Heart left ventricle (tissue), 16 donors: ENCODE results near the gene CDC42SE2. TPM values are rescaled to one million over a fixed set of nuclear protein-coding genes. Genes with fewer than 3 reads are reported as not detected.
A peak's percentile ranks its signal among the peaks of the same experiment; 100 is the strongest.

Experiments
- ATAC-seq, 4 donors: fragments of 200-7000 bp; cut with Tn5 transposase; one replicate each; pipeline ENCODE4 v1.9.1; 2020 to 2022; ENCODE audit warnings: moderate library complexity in 4 of 4, mild to moderate bottlenecking in 3 of 4, moderate number of reproducible peaks in 1 of 4
- DNase-seq, 5 donors: peaks; one replicate each; pipeline ENCODE4 v3.0.0-alpha.2; 2020
- H3K27ac ChIP-seq, 12 donors: fragments of 200-600 bp; sonication (generic) in 4 of 12; one replicate each; pipeline versions ENCODE4 v1.5.0 to v1.8.0; 2016 to 2022; ENCODE audit warnings: mild to moderate bottlenecking in 2 of 12
- H3K27me3 ChIP-seq, 9 donors: fragments of 200-600 bp; sonication (generic) in 2 of 9; one replicate each; pipeline versions ENCODE4 v1.5.1 to v1.8.0; 2016 to 2022; ENCODE audit warnings: mild to moderate bottlenecking in 3 of 9
- H3K36me3 ChIP-seq, 9 donors: fragments of 200-600 bp; sonication (generic) in 2 of 9; one replicate each; pipeline versions ENCODE4 v1.5.0 to v1.8.0; 2018 to 2022; ENCODE audit warnings: mild to moderate bottlenecking in 2 of 9
- H3K4me1 ChIP-seq, 12 donors: fragments of 200-600 bp; sonication (generic) in 4 of 12; one replicate each; pipeline versions ENCODE4 v1.5.0 to v1.8.0; 2016 to 2022; ENCODE audit warnings: mild to moderate bottlenecking in 3 of 12
- H3K4me3 ChIP-seq, 12 donors: fragments of 200-600 bp; sonication (generic) in 4 of 12; one replicate each; pipeline versions ENCODE4 v1.5.0 to v1.8.0; 2017 to 2022; ENCODE audit warnings: mild to moderate bottlenecking in 9 of 12, moderate library complexity in 4 of 12
- H3K9me3 ChIP-seq, 12 donors: fragments of 200-600 bp; sonication (generic) in 4 of 12; one replicate each; pipeline versions ENCODE4 v1.5.0 to v1.8.0; 2016 to 2022; ENCODE audit warnings: mild to moderate bottlenecking in 1 of 12
- POLR2A ChIP-seq, 2 donors: fragments of 450-650 bp; IDR thresholded peaks; one replicate each; pipeline ENCODE4 v1.6.1; 2017; ENCODE audit warnings: antibody characterized with exemption in 2 of 2, mild to moderate bottlenecking in 2 of 2, moderate library complexity in 2 of 2
- WGBS, 4 donors: extraction: QIAGEN DNeasy Blood & Tissue Kit in 2 of 4; methylation state at CpG; one replicate each; pipeline versions ENCODE4 v1.1.5 to v1.1.7; 2013 to 2018; 5-methylcytosine and 5-hydroxymethylcytosine counted together
- intact Hi-C, 10 donors: fragments of 100-400 bp; cut with DNase I; formaldehyde crosslinking; loops; one replicate each; pipeline versions ENCODE4 v1.11.1 to v1.14.2; 2022
- polyA plus RNA-seq, 2 donors: library from polyadenylated mRNA; stranded (reverse); fragments of 200-250 nt; gene quantifications; one replicate each; pipeline ENCODE4 v1.2.3, GENCODE V29; 2013
- total RNA-seq, 9 donors: library from RNA; depleted of rRNA in 2 of 9; stranded (reverse); fragments of >200 nt in 2 of 9; fragmentation: NEBNext Ultra II Directional in 3 of 9; extraction: Animal tissue kit (Norgen Biotek cat#: 25700) in 3 of 9; gene quantifications; one replicate each; pipeline versions ENCODE4 v1.1.0 to v1.2.4, GENCODE V29; 2016 to 2023
- TF ChIP-seq, protein P1 (sequence below), 12 donors: fragments of 200-600 bp; sonication (generic) in 4 of 12; IDR thresholded peaks; one replicate each; pipeline versions ENCODE4 v1.5.0 to v1.8.0; 2018 to 2022; ENCODE audit warnings: antibody characterized with exemption in 12 of 12, mild to moderate bottlenecking in 5 of 12
- donor health status: ischemic (EF 13 %, LVEDD 7.1; RV severe dilation, severe dysfunction).
- donor health status: healthy with polysubstance abuse.
- donor health status: DM: no; HTN: yes; CAD: no.
- donor health status: DM: no; HTN: no; CAD: no.
- donor health status: ischemic (EF 25% LVEDD 6.9; RV normal size, moderate dysfunction).
- donor health status: ischemic (EF 25% LVEDD 5.7; RV mildly dilated, moderate dysfunction).
- donor health status: healthy.
- donor health status: DM: yes; HTN: yes; CAD: no.
- donor health status: ischemic (EF 35%, LVEDD 5.7; RV mildly dilated, moderate dysfunction).
- donor health status: nonischemic (EF 11% LVEDD 7.7; RV severe dilation, severe dysfunction).
- donor health status: DM: yes; HTN: yes; CAD: no.
- donor health status: PGD.
- donor health status: ischemic (EF 29% LVEDD 5.4; RV normal size, mild dysfunction).
- donor health status: nonischemic (EF 23%, LVEDD 6.1; RV moderate dilation, normal function).

Gene CDC42SE2
- total and polyA plus RNA-seq, 11 donors: 4.8 to 29.2 (median 12.4) TPM

DNA sequence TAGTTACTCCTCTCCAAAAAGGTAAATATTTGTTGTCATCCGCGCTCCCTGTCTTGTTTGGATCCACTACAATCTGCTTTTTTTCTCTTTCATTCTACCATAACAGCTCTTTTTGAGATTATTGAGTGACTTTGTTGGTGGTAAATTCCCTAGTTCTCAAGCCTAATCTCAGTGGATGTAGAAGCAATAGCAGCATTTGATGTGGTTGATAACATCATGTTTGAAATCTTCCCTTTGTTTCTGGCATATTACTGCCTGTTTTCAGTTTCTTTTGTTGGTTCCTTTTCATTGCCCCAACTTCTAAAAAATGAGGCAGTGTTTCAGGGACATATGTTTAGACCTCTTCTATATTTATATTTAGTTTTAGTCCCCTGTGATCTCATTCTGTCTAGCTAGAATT, 8.9 kb downstream of the CDC42SE2 start:
- Histone ChIP-seq H3K9me3 (no peaks in the 10 kb centered on the region), H3K4me1 (peaks cover 0 to 88% (median 0%) of the 10 kb centered on the region in 12 donors), H3K4me3 (peak overlapping the region in 1 of 12 donors; percentile 6), H3K27ac (peak overlapping the region in 1 of 12 donors; percentile 58), H3K36me3 (no peaks in the 10 kb centered on the region), H3K27me3 (no peaks in the 10 kb centered on the region)
- intact Hi-C loops: loop anchor here in 1 of 10 donors (10.0 kb wide), 1 partner anchor 132 kb away; no protein-coding TSS in a partner anchor
- WGBS, 4 donors: 94 to 98% (median 96%) methylated on average over 2 of the region's 2 CpGs
- TF ChIP-seq, protein P1, sequence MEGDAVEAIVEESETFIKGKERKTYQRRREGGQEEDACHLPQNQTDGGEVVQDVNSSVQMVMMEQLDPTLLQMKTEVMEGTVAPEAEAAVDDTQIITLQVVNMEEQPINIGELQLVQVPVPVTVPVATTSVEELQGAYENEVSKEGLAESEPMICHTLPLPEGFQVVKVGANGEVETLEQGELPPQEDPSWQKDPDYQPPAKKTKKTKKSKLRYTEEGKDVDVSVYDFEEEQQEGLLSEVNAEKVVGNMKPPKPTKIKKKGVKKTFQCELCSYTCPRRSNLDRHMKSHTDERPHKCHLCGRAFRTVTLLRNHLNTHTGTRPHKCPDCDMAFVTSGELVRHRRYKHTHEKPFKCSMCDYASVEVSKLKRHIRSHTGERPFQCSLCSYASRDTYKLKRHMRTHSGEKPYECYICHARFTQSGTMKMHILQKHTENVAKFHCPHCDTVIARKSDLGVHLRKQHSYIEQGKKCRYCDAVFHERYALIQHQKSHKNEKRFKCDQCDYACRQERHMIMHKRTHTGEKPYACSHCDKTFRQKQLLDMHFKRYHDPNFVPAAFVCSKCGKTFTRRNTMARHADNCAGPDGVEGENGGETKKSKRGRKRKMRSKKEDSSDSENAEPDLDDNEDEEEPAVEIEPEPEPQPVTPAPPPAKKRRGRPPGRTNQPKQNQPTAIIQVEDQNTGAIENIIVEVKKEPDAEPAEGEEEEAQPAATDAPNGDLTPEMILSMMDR (IDR thresholded peaks at IDR 0.05): no peak
- TF ChIP-seq POLR2A (IDR thresholded peaks at IDR 0.05): no peak
- ATAC-seq (no peak), DNase-seq (no peak)

DNA sequence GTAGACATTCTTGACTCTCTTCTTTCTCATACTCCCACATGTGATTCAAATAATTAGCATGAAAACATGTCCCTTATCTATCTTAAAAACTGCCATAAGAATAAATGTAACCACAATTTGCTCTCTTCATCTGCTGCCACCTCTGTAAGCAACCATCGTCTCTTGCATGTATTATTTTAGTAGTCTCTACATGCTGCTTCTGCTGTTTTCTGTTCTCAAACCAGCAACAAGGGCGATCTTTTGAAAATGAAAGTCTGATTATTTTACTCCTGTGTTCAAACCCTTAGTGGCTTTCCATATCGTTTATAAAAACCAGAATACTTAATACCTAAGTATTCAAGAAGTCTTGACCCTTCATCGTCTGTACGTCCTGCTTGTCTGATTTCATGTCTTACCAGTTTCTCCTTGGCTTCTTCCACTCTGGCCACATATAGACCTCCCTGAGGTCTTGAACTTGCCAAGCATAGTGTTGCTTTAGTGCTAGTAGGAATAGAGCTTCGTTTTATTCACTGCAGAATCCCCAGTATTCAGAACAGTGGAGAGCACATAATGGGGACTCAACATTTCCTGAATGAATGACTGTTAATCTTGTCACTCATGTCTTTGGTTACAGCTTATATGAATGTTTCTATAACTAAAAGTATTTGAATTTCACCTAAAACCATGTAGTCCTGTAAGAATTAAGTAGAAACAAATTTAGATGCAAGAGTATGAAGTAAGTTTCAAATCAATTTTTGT, 10.6 kb downstream of the CDC42SE2 start:
- no peaks in the 10 kb centered on the region for H3K27me3 ChIP-seq
- no peaks in the 10 kb centered on the region for H3K36me3 ChIP-seq
- intact Hi-C loops: loop anchor here in 1 of 10 donors (10.0 kb wide), 1 partner anchor 130 kb away; no protein-coding TSS in a partner anchor
- no peaks in the 10 kb centered on the region for H3K9me3 ChIP-seq
- DNase-seq: no peak
- peak overlapping the region in 1 of 12 donors; percentile 34 for H3K27ac ChIP-seq
- H3K4me3 ChIP-seq: peak overlapping the region in 1 of 12 donors; percentile 1
- no peak for TF ChIP-seq POLR2A (IDR thresholded peaks at IDR 0.05)
- TF ChIP-seq, protein P1 (IDR thresholded peaks at IDR 0.05): no peak
- ATAC-seq: no peak
- peaks cover 0 to 84% (median under 1%) of the 10 kb centered on the region in 12 donors for H3K4me1 ChIP-seq
- WGBS, 4 donors: 85 to 89% (median 87%) methylated on average over 6 of the region's 6 CpGs

DNA sequence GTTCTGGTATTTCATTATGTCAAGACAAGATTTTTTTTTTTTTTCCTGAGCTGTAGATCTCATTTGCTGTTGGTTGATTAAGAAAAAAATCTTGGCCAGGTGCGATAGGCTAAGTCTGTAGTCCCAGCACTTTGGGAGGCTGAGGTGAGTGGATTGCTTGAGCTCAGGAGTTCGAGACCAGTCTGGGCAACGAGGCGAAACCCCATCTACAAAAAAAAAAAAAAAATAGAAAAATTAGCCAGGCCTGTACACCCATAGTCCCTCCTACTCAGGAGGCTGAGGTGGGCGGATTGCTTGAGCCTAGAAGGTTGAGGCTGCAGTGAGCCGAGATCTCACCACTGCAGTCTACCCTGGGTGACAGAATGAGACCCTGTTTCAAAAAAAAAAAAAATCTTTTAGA, 12.2 kb downstream of the CDC42SE2 start:
- H3K27me3 ChIP-seq: no peaks in the 10 kb centered on the region
- WGBS, 4 donors: 90 to 95% (median 95%) methylated on average over 6 of the region's 6 CpGs
- DNase-seq (no peak), ATAC-seq (no peak)
- H3K9me3 ChIP-seq: no peaks in the 10 kb centered on the region
- no peak overlapping the region for H3K27ac ChIP-seq
- H3K4me1 ChIP-seq: peaks cover 0 to 84% (median 4%) of the 10 kb centered on the region in 12 donors
- intact Hi-C loops: loop anchor here in 1 of 10 donors (10.0 kb wide), 1 partner anchor 129 kb away; no protein-coding TSS in a partner anchor
- TF ChIP-seq, protein P1 (IDR thresholded peaks at IDR 0.05): no peak
- no peak for TF ChIP-seq POLR2A (IDR thresholded peaks at IDR 0.05)
- no peaks in the 10 kb centered on the region for H3K36me3 ChIP-seq
- no peak overlapping the region for H3K4me3 ChIP-seq

DNA sequence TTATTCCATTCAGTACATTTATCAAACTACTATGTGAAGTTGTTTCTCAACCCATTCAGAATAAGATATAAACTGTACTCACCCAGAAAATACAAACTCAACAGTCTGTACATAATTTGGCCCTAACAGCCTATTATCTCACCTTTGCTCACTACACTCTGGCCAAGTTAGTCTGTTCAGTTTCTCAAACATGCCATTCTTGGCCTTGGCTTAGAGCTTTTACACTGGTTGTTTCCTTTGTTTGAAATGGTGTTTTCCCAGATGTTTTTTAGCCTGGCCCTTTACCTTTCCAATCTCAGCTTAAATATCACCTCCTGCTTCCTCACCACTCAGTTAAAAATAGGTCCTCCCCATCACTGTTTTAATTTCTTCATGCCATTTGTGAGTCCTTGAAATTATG, 13.6 kb downstream of the CDC42SE2 start:
- Histone ChIP-seq H3K27ac (peak overlapping the region in 1 of 12 donors; percentile 34), H3K27me3 (no peaks in the 10 kb centered on the region), H3K4me1 (peaks cover 0 to 83% (median 4%) of the 10 kb centered on the region in 12 donors), H3K36me3 (no peaks in the 10 kb centered on the region), H3K9me3 (no peaks in the 10 kb centered on the region), H3K4me3 (no peak overlapping the region)
- TF ChIP-seq, protein P1 (IDR thresholded peaks at IDR 0.05): no peak
- TF ChIP-seq POLR2A (IDR thresholded peaks at IDR 0.05): no peak
- DNase-seq (no peak), ATAC-seq (no peak)
- intact Hi-C loops: loop anchor here in 1 of 10 donors (10.0 kb wide), 1 partner anchor 127 kb away; no protein-coding TSS in a partner anchor
